ENCODE data around the gene TSPAN12. TPM values are rescaled to one million over a fixed set of nuclear protein-coding genes. Genes with fewer than 3 reads are reported as not detected.

The TSPAN12 gene
- total RNA-seq, 1 experiment from 2014 or later = 7.4 TPM

DNA sequence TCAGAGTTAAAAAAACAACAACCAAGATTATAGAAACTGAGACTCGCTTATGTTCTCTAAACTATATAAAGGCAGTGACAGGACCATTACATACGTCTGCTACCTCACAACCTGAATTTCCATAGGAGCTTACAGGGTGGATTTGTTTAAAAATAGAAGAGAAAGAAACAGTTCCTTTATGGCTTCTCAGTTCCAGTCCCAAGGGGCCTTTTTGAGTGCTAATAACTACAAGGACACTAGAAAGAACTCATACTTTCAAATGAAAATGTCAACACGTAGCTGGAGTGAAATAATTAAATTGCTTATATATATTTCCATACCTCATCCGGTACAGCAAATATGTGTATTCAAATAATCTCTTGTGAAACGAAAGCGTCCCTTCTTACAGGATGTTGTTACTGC is 19.7 kb downstream of the TSPAN12 start:
- Histone ChIP-seq H3K27me3 (ENCODE audit: insufficient read depth, low read length) (no peaks in the 10 kb centered on the region), H3K36me3 (ENCODE audit: control insufficient read depth in 1 of 2, insufficient read depth in 2 of 2, low read length in 2 of 2) (no peaks in the 10 kb centered on the region), H3K9me3 (ENCODE audit: control insufficient read depth in 1 of 2, insufficient read depth in 1 of 2, low read depth in 1 of 2, low read length in 2 of 2) (no peaks in the 10 kb centered on the region), H3K79me2 (ENCODE audit: insufficient read depth, low read length) (no peaks in the 10 kb centered on the region), H3K27ac (ENCODE audit: low read depth, low read length) (no peak overlapping the region), H3K4me1 (ENCODE audit: control insufficient read depth in 1 of 2, insufficient read depth in 2 of 2, low read length in 2 of 2) (no peaks in the 10 kb centered on the region), H3K9ac (ENCODE audit: low read length) (no peak overlapping the region), H2AFZ (ENCODE audit: low read depth, low read length, poor library complexity, severe bottlenecking) (no peak overlapping the region), H3K9me2 (ENCODE audit: insufficient read depth) (no peaks in the 10 kb centered on the region), H4K20me1 (ENCODE audit: insufficient read depth) (no peaks in the 10 kb centered on the region), H3K4me2 (ENCODE audit: low read length) (no peak overlapping the region), H3K4me3 (replicated peaks in 1 of 2; ENCODE audit: low read depth in 1 of 2, low read length in 2 of 2) (no peak overlapping the region)
- POLR2A ChIA-PET = no interaction called here
- TF ChIP-seq POLR2AphosphoS5 (IDR thresholded peaks at IDR 0.05; ENCODE audit: low read depth, low read length) = no peak
- TF ChIP-seq SRF (IDR thresholded peaks at IDR 0.05; ENCODE audit: low read depth) = no peak
- TF ChIP-seq FOSL1 (IDR thresholded peaks at IDR 0.05; ENCODE audit: low read depth) = no peak
- no peak for TF ChIP-seq EZH2phosphoT487 (IDR thresholded peaks at IDR 0.05; ENCODE audit: borderline replicate concordance)
- intact Hi-C loops (cut with micrococcal nuclease) = no loop called here
- RAD21 ChIA-PET (ENCODE audit: low non-redundant PET in 1 of 2, low total read pairs in 2 of 2, uncharacterized antibody in 2 of 2, unreplicated experiment in 2 of 2) = no interaction called here
- CTCF ChIA-PET = no interaction called here
- ATAC-seq (no peak), DNase-seq (ENCODE audit: low read depth, low spot score) (no peak)
- BruUV-seq (replicated peaks) = no TSS peak

GRCh38 chr7:120837599-120837998 is 20.3 kb downstream of the TSPAN12 start:
- POLR2A ChIA-PET = no interaction called here

More at GRCh38 chr7:120837599-120837998, 20.3 kb downstream of the TSPAN12 start:
- no peak overlapping the region for H3K9ac ChIP-seq (ENCODE audit: low read length)
- no peaks in the 10 kb centered on the region for H3K79me2 ChIP-seq (ENCODE audit: insufficient read depth, low read length)
- intact Hi-C loops (cut with micrococcal nuclease) = no loop called here
- DNase-seq (ENCODE audit: low read depth, low spot score) (no peak), ATAC-seq (no peak)
- no peak overlapping the region for H2AFZ ChIP-seq (ENCODE audit: low read depth, low read length, poor library complexity, severe bottlenecking)
- TF ChIP-seq SP1 (IDR thresholded peaks at IDR 0.05; ENCODE audit: low read depth) (no peak), RAD21 (IDR thresholded peaks at IDR 0.05; ENCODE audit: low read depth) (no peak), ZFX (IDR thresholded peaks at IDR 0.05) (no peak), POLR2A (IDR thresholded peaks at IDR 0.05; ENCODE audit: borderline replicate concordance, extremely low read depth, insufficient read depth, insufficient read length) (no peak), EGR1 (IDR thresholded peaks at IDR 0.05; ENCODE audit: low read depth) (no peak), POLR2AphosphoS5 (IDR thresholded peaks at IDR 0.05; ENCODE audit: low read depth, low read length) (no peak), EZH2 (IDR thresholded peaks at IDR 0.05) (no peak), TCF7L2 (IDR thresholded peaks at IDR 0.05; ENCODE audit: borderline replicate concordance, extremely low read depth, insufficient read depth, insufficient read length) (no peak), FOSL1 (IDR thresholded peaks at IDR 0.05; ENCODE audit: low read depth) (no peak), ELF1 (IDR thresholded peaks at IDR 0.05; ENCODE audit: borderline replicate concordance, low read depth) (no peak), CBX3 (IDR thresholded peaks at IDR 0.05; ENCODE audit: low read depth) (no peak), MAX (IDR thresholded peaks at IDR 0.05) (no peak)
- H3K4me1 ChIP-seq (ENCODE audit: control insufficient read depth in 1 of 2, insufficient read depth in 2 of 2, low read length in 2 of 2) = no peaks in the 10 kb centered on the region
- H3K27ac ChIP-seq (ENCODE audit: low read depth, low read length) = no peak overlapping the region
- H3K27me3 ChIP-seq (ENCODE audit: insufficient read depth, low read length) = no peaks in the 10 kb centered on the region
- H3K9me2 ChIP-seq (ENCODE audit: insufficient read depth) = no peaks in the 10 kb centered on the region
- no TSS peak for BruUV-seq (replicated peaks)
- no peaks in the 10 kb centered on the region for H3K36me3 ChIP-seq (ENCODE audit: control insufficient read depth in 1 of 2, insufficient read depth in 2 of 2, low read length in 2 of 2)
- RAD21 ChIA-PET (ENCODE audit: low non-redundant PET in 1 of 2, low total read pairs in 2 of 2, uncharacterized antibody in 2 of 2, unreplicated experiment in 2 of 2) = no interaction called here
- H3K4me2 ChIP-seq (ENCODE audit: low read length) = no peak overlapping the region
- CTCF ChIA-PET = no interaction called here
- H3K9me3 ChIP-seq (ENCODE audit: control insufficient read depth in 1 of 2, insufficient read depth in 1 of 2, low read depth in 1 of 2, low read length in 2 of 2) = no peaks in the 10 kb centered on the region
- no peak overlapping the region for H3K4me3 ChIP-seq (replicated peaks in 1 of 2; ENCODE audit: low read depth in 1 of 2, low read length in 2 of 2)
- H4K20me1 ChIP-seq (ENCODE audit: insufficient read depth) = no peaks in the 10 kb centered on the region
